Osteoblast (primary cell): ENCODE data around the gene OVOL3. TPM values are rescaled to one million over a fixed set of nuclear protein-coding genes. Genes with fewer than 3 reads are reported as not detected.

Experiments
- DNase-seq: peaks from one replicate; pipeline ENCODE4 v3.0.0; 2011; ENCODE audit warnings: low spot score, mixed read lengths; ENCODE audit not compliant: insufficient read length; ENCODE audit errors: missing footprints
- H2AFZ ChIP-seq: 2 replicates; pipeline ENCODE4 v1.6.0; 2011; ENCODE audit warnings: mild to moderate bottlenecking, low read length
- H3K27ac ChIP-seq: 2 replicates; pipeline ENCODE4 v1.5.1; 2011; ENCODE audit warnings: mild to moderate bottlenecking, low read depth, low read length, moderate library complexity
- H3K27me3 ChIP-seq: 2 replicates; pipeline ENCODE4 v1.6.0; 2012; ENCODE audit warnings: mild to moderate bottlenecking, control low read depth, inconsistent platforms, low read length, moderate library complexity; ENCODE audit not compliant: insufficient read depth
- H3K36me3 ChIP-seq: 2 replicates; pipeline ENCODE4 v1.5.1; 2011; ENCODE audit warnings: mild to moderate bottlenecking, low read length, control low read depth, moderate library complexity; ENCODE audit not compliant: insufficient read depth
- H3K4me1 ChIP-seq: 2 replicates; pipeline ENCODE4 v1.5.1; 2011; ENCODE audit warnings: mild to moderate bottlenecking, low read length, control low read depth, moderate library complexity; ENCODE audit not compliant: insufficient read depth
- H3K4me2 ChIP-seq: 2 replicates; pipeline ENCODE4 v1.6.0; 2011; ENCODE audit warnings: mild to moderate bottlenecking, low read length; ENCODE audit not compliant: insufficient read depth
- H3K4me3 ChIP-seq: fragments of 200-600 bp; sonication (generic); 3 replicates; pipeline ENCODE4 v1.5.1; 2012; ENCODE audit warnings: mild to moderate bottlenecking, low read length, inconsistent platforms; ENCODE audit not compliant: insufficient read depth
- H3K79me2 ChIP-seq: 2 replicates; pipeline ENCODE4 v1.6.0; 2012; ENCODE audit warnings: mild to moderate bottlenecking, low read length, control low read depth, inconsistent platforms; ENCODE audit not compliant: insufficient read depth
- H3K9me3 ChIP-seq: 2 replicates; pipeline ENCODE4 v1.5.1; 2011; ENCODE audit warnings: low read depth, low read length, control low read depth
- H4K20me1 ChIP-seq: 2 replicates; pipeline ENCODE4 v1.6.0; 2012; ENCODE audit warnings: mild to moderate bottlenecking, low read length, control low read depth; ENCODE audit not compliant: insufficient read depth
- total RNA-seq: library from RNA; depleted of rRNA; stranded (reverse); fragments of >200 nt; gene quantifications from 2 replicates; pipeline ENCODE4 v1.2.3, GENCODE V29; 2012
- TF ChIP-seq, protein P1 (sequence below): IDR thresholded peaks from 2 replicates; pipeline ENCODE4 v1.5.1; 2011; ENCODE audit warnings: mild to moderate bottlenecking, low read depth, low read length, moderate library complexity; ENCODE audit errors: extremely low read depth

Gene OVOL3
- total RNA-seq, 1 donor = not detected

DNA sequence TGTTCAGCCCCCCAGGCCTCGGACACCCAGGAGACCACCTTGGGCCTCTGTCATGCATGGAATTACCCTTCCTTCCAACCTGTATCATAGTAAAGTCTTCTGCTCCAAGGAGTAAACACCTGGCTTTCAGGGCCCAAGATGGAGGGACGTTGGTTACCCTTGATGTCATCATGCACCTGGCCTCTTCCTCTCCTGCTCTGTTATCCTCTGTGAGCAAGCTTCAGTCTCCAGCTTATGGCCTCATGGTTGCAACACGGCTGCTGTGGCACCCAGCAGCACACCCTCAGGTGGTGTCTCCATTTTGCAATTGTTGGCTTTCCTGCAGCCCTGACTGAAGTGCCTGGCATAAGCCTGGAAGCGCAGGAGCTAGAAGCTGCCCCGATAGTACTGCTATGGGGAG lies 4.0 kb upstream of the OVOL3 start:
- no peak for DNase-seq
- Histone ChIP-seq H3K4me1 (no peaks in the 10 kb centered on the region), H3K4me3 (no peak overlapping the region), H3K79me2 (no peaks in the 10 kb centered on the region), H3K27me3 (no peaks in the 10 kb centered on the region), H3K9me3 (no peaks in the 10 kb centered on the region), H3K27ac (no peak overlapping the region), H3K4me2 (no peak overlapping the region), H4K20me1 (no peaks in the 10 kb centered on the region), H2AFZ (no peak overlapping the region), H3K36me3 (peaks cover 9% of the 10 kb centered on the region)
- TF ChIP-seq, protein P1, sequence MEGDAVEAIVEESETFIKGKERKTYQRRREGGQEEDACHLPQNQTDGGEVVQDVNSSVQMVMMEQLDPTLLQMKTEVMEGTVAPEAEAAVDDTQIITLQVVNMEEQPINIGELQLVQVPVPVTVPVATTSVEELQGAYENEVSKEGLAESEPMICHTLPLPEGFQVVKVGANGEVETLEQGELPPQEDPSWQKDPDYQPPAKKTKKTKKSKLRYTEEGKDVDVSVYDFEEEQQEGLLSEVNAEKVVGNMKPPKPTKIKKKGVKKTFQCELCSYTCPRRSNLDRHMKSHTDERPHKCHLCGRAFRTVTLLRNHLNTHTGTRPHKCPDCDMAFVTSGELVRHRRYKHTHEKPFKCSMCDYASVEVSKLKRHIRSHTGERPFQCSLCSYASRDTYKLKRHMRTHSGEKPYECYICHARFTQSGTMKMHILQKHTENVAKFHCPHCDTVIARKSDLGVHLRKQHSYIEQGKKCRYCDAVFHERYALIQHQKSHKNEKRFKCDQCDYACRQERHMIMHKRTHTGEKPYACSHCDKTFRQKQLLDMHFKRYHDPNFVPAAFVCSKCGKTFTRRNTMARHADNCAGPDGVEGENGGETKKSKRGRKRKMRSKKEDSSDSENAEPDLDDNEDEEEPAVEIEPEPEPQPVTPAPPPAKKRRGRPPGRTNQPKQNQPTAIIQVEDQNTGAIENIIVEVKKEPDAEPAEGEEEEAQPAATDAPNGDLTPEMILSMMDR = no peak

DNA sequence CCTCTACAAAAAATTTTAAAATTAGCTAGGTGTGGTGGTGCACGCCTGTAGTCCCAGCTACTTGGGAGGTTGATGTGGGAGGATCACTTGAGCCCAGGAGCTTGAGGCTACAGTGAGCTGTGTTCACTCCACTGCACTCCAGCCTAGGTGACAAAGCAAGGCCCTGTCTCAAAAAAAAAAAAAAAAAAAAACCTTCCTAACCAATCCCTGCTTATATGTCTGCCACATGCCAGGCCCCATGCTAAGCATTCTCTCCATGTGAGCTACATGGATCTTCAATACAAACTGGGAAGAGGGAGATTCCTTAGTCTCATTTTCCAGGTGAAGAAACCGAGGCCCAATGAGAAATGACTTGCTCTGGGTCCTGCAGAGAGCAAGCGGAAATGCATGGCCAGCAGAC lies 2.3 kb upstream of the OVOL3 start:
- Histone ChIP-seq H3K27ac (no peak overlapping the region), H3K36me3 (peaks cover 20% of the 10 kb centered on the region), H3K4me1 (peaks cover 5% of the 10 kb centered on the region), H3K79me2 (no peaks in the 10 kb centered on the region), H3K9me3 (no peaks in the 10 kb centered on the region), H3K4me3 (no peak overlapping the region), H3K4me2 (no peak overlapping the region), H2AFZ (no peak overlapping the region), H3K27me3 (no peaks in the 10 kb centered on the region), H4K20me1 (no peaks in the 10 kb centered on the region)
- TF ChIP-seq, protein P1 = no peak
- no peak for DNase-seq

DNA sequence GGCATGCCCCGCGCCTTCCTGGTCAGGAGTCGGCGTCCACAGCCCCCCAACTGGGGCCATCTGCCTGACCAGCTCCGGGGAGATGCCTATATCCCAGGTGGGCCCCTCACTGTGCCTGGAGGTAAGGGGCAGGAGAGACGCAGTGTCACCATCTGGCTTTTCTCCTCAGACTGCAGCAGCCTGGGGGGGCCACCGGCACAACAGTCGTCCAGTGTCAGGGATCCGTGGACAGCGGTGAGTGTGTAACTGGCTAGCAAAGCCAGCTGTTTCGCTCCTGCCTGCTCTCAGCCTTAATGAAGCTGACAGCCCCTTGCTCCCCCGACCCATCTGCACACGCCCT lies 227 bp downstream of the OVOL3 start:
- H3K9me3 ChIP-seq = no peaks in the 10 kb centered on the region
- no peaks in the 10 kb centered on the region for H4K20me1 ChIP-seq
- H3K27me3 ChIP-seq = no peaks in the 10 kb centered on the region
- no peak overlapping the region for H3K27ac ChIP-seq
- DNase-seq = no peak
- peaks cover 14% of the 10 kb centered on the region for H3K79me2 ChIP-seq
- no peak overlapping the region for H3K4me2 ChIP-seq
- H3K4me1 ChIP-seq = peaks cover 12% of the 10 kb centered on the region
- peaks cover 11% of the 10 kb centered on the region for H3K36me3 ChIP-seq
- H2AFZ ChIP-seq = no peak overlapping the region
- no peak overlapping the region for H3K4me3 ChIP-seq
- TF ChIP-seq, protein P1 = no peak

DNA sequence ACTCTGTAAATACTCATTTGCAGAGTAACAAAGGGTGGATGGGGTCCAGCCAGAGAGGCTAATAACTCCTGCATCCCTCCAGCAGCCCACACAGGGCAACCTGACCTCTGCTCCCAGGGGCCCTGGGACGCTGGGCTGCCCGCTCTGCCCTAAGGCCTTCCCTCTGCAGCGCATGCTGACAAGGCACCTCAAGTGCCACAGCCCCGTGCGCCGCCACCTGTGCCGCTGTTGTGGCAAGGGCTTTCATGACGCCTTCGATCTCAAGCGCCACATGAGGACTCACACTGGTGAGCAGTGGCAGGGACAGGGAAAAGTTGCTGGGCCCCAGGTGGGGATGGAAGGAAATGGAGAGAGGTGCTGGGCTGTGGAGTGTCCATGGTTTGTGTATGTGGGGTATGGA lies 1.7 kb downstream of the OVOL3 start:
- Histone ChIP-seq H3K36me3 (peaks cover 11% of the 10 kb centered on the region), H3K4me2 (no peak overlapping the region), H3K4me3 (no peak overlapping the region), H3K9me3 (no peaks in the 10 kb centered on the region), H4K20me1 (no peaks in the 10 kb centered on the region), H3K79me2 (peaks cover 24% of the 10 kb centered on the region), H3K27me3 (no peaks in the 10 kb centered on the region), H3K4me1 (peaks cover 16% of the 10 kb centered on the region), H3K27ac (no peak overlapping the region), H2AFZ (no peak overlapping the region)
- DNase-seq = no peak
- TF ChIP-seq, protein P1 = no peak
